DOHH2 (cell line): ENCODE results near the gene PI3.

Experiments used
- H3F3A ChIP-seq: fragments of 200-600 bp; sonication (generic), shearing (Covaris generic); 2 replicates; pipeline ENCODE4 v1.6.0; 2016; ENCODE audit warnings: antibody characterized with exemption, mild to moderate bottlenecking; ENCODE audit not compliant: control insufficient read depth, insufficient read depth
- H3K27ac ChIP-seq: fragments of 200-600 bp; sonication (generic); 2 replicates; pipeline ENCODE4 v1.5.1; 2014; ENCODE audit warnings: low read depth, mild to moderate bottlenecking, low read length, moderate library complexity
- H3K27me3 ChIP-seq: fragments of 200-600 bp; sonication (generic); 2 replicates; pipeline ENCODE4 v1.6.1; 2014; ENCODE audit warnings: mild to moderate bottlenecking, low read length, mixed read lengths; ENCODE audit not compliant: control insufficient read depth
- H3K36me3 ChIP-seq: fragments of 200-600 bp; sonication (generic); 2 replicates; pipeline ENCODE4 v1.6.1; 2014; ENCODE audit warnings: mild to moderate bottlenecking, low read length, moderate library complexity, mixed read lengths; ENCODE audit not compliant: control insufficient read depth
- H3K4me1 ChIP-seq: fragments of 200-600 bp; sonication (generic); 2 replicates; pipeline ENCODE4 v1.6.1; 2014; ENCODE audit warnings: mild to moderate bottlenecking, low read length, mixed read lengths; ENCODE audit not compliant: control insufficient read depth
- H3K4me2 ChIP-seq: fragments of 200-600 bp; sonication (generic); 2 replicates; pipeline ENCODE4 v1.6.0; 2014; ENCODE audit warnings: mild to moderate bottlenecking, low read length, moderate library complexity
- H3K4me3 ChIP-seq: fragments of 200-600 bp; sonication (generic); 2 replicates; pipeline ENCODE4 v1.5.1; 2014; ENCODE audit warnings: mild to moderate bottlenecking, low read length, mixed read lengths
- H3K79me2 ChIP-seq: fragments of 200-600 bp; sonication (generic); 2 replicates; pipeline ENCODE4 v1.6.1; 2014; ENCODE audit warnings: mild to moderate bottlenecking, low read length, mixed read lengths; ENCODE audit not compliant: control insufficient read depth
- H3K9me2 ChIP-seq: fragments of 200-600 bp; sonication (generic); replicated peaks from 2 replicates; pipeline ENCODE4 v1.6.1; 2014; ENCODE audit warnings: mild to moderate bottlenecking, low read length, mixed read lengths; ENCODE audit not compliant: control insufficient read depth
- H3K9me3 ChIP-seq: fragments of 200-600 bp; sonication (generic); 2 replicates; pipeline ENCODE4 v1.6.1; 2014; ENCODE audit warnings: antibody characterized with exemption, low read length, mixed read lengths; ENCODE audit not compliant: control insufficient read depth, insufficient read depth
- H4K20me1 ChIP-seq: fragments of 200-600 bp; sonication (generic); 2 replicates; pipeline ENCODE4 v1.6.0; 2014; ENCODE audit warnings: low read depth, mild to moderate bottlenecking, antibody characterized with exemption, low read length, moderate library complexity; ENCODE audit not compliant: control insufficient read depth, insufficient read depth
- EZH2phosphoT487 ChIP-seq: fragments of 200-600 bp; sonication (generic); IDR thresholded peaks from 2 replicates; pipeline ENCODE4 v1.6.1; 2017; ENCODE audit warnings: borderline replicate concordance, mild to moderate bottlenecking, antibody characterized with exemption, low read length, moderate library complexity, mixed read lengths
- TF ChIP-seq, protein P1 (sequence below): fragments of 200-600 bp; sonication (generic); IDR thresholded peaks from one replicate; pipeline ENCODE4 v1.5.1; 2014; ENCODE audit warnings: antibody characterized with exemption, mild to moderate bottlenecking, low read depth, low read length; ENCODE audit not compliant: poor library complexity, severe bottlenecking

Gene PI3

DNA sequence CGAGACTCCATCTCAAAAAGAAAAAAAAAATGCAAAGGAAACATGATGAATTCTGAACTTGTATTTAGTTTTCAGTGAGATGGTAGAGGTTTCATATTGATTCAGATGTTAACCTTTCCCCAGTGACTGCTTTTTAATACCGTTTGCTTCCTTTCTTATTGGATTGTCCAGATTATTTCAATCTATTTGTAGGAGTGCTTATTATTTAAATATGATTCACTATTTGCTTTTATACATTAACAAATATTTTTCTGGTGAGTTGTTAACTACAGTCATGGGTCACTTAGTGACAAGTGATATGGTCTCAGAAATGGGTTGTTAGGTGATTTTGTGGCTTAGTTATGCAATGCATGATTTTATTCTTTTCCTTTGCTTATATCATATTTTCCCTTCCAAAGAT, 8.4 kb downstream of the PI3 start:
- Histone ChIP-seq H3K27ac (no peak overlapping the region), H3F3A (no peaks in the 10 kb centered on the region), H3K4me3 (no peak overlapping the region), H3K79me2 (no peaks in the 10 kb centered on the region), H3K9me3 (no peaks in the 10 kb centered on the region), H3K27me3 (peaks cover 3% of the 10 kb centered on the region; the same call in 1 of the 2 replicates), H3K4me2 (no peak overlapping the region), H3K36me3 (no peaks in the 10 kb centered on the region), H3K9me2 (no peaks in the 10 kb centered on the region), H3K4me1 (no peaks in the 10 kb centered on the region), H4K20me1 (no peaks in the 10 kb centered on the region)
- TF ChIP-seq, protein P1, sequence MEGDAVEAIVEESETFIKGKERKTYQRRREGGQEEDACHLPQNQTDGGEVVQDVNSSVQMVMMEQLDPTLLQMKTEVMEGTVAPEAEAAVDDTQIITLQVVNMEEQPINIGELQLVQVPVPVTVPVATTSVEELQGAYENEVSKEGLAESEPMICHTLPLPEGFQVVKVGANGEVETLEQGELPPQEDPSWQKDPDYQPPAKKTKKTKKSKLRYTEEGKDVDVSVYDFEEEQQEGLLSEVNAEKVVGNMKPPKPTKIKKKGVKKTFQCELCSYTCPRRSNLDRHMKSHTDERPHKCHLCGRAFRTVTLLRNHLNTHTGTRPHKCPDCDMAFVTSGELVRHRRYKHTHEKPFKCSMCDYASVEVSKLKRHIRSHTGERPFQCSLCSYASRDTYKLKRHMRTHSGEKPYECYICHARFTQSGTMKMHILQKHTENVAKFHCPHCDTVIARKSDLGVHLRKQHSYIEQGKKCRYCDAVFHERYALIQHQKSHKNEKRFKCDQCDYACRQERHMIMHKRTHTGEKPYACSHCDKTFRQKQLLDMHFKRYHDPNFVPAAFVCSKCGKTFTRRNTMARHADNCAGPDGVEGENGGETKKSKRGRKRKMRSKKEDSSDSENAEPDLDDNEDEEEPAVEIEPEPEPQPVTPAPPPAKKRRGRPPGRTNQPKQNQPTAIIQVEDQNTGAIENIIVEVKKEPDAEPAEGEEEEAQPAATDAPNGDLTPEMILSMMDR: no peak
- TF ChIP-seq EZH2phosphoT487: no peak

DNA sequence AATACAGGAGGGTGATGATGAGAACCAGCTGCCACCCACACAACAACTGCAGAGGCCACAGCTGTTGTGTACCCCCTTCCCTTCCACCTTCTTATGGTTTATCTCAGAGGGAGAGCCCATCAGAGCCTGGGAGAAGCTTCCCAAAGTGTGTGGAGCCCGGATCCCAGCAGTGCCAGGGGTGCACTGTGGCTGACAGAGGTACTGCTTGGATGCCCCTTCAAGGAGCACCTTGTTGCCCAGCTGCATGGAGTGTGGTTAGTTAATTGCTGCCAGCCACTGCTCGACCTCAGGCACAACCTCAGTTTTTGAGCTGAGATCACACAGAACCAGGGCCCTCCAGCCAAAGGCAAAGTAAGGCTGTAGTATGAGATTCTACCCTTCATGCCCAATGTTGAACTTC, 13.0 kb downstream of the PI3 start:
- Histone ChIP-seq H3K36me3 (no peaks in the 10 kb centered on the region), H3K4me2 (no peak overlapping the region), H3K79me2 (no peaks in the 10 kb centered on the region), H4K20me1 (no peaks in the 10 kb centered on the region), H3K27me3 (peaks cover 3% of the 10 kb centered on the region; the same call in 1 of the 2 replicates), H3F3A (no peaks in the 10 kb centered on the region), H3K9me3 (no peaks in the 10 kb centered on the region), H3K4me3 (no peak overlapping the region), H3K9me2 (no peaks in the 10 kb centered on the region), H3K27ac (no peak overlapping the region), H3K4me1 (no peaks in the 10 kb centered on the region)
- TF ChIP-seq, protein P1: no peak
- no peak for TF ChIP-seq EZH2phosphoT487

DNA sequence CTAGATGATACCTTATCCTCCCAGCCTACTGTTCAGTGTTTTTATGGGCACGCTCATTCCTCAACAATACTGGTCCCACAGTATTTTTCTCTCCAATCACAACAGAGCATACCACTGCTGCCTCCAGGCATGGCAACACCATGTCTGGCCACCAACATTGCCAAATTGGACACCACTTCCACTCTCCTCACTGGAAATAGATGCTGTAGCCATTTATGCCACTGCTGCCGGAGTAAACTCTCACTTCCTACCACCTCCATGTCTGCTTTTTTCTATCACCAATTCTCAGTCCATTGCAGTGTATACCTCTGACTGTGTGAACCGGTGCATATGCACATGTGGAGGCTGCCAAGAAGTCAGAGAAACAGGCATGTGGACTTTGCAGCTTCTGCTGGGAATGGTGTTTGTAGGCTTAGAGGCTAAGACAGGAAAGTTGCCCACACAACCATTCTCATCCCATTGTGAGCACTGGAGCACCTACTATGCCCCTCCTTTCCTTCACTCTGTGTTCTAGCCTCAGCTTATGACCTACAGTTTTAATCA, 14.4 kb downstream of the PI3 start:
- H3K4me2 ChIP-seq: no peak overlapping the region
- peaks cover 3% of the 10 kb centered on the region; the same call in 1 of the 2 replicates for H3K27me3 ChIP-seq
- no peaks in the 10 kb centered on the region for H3K36me3 ChIP-seq
- no peak overlapping the region for H3K4me3 ChIP-seq
- TF ChIP-seq, protein P1: no peak
- TF ChIP-seq EZH2phosphoT487: no peak
- H4K20me1 ChIP-seq: no peaks in the 10 kb centered on the region
- no peaks in the 10 kb centered on the region for H3K4me1 ChIP-seq
- H3K27ac ChIP-seq: no peak overlapping the region
- no peaks in the 10 kb centered on the region for H3K9me2 ChIP-seq
- no peaks in the 10 kb centered on the region for H3F3A ChIP-seq
- H3K9me3 ChIP-seq: no peaks in the 10 kb centered on the region
- H3K79me2 ChIP-seq: no peaks in the 10 kb centered on the region
